ENCODE data around the gene PSG7. TPM values are rescaled to one million over a fixed set of nuclear protein-coding genes. Genes with fewer than 3 reads are reported as not detected.
"Not testable (repeated sequence)": the region's sequence is repeated elsewhere in the genome, so short reads cannot be mapped to it uniquely, and the experiment has no call there.

Gene PSG7
- total and polyA plus RNA-seq, 2 of the 13 experiments (the other 11 are each of a cell fraction or from before 2014, with no cell fraction given) = not detected

DNA sequence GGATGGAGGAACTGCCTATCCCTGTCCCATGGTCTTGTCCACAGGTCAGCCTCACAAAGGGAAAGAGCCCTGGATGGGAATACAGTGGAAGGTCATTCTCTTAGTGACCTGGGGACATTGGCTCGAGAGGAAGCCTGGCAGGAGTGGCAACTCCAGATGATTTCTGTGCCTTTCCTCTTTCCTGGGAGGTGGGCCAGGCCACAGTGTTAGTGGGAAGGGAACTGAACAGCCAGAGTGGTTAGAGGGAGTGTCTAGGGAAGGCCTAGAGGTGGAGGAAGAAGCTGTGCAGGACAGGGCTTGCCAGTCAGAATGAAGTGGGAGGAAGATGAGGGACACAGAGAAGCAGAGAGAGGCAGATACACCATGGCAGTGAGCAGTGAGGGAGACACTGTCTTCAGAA, 61.1 kb downstream of the PSG7 start:
- H3K9me3 ChIP-seq (ENCODE audit: low read length) = not testable (repeated sequence)

DNA sequence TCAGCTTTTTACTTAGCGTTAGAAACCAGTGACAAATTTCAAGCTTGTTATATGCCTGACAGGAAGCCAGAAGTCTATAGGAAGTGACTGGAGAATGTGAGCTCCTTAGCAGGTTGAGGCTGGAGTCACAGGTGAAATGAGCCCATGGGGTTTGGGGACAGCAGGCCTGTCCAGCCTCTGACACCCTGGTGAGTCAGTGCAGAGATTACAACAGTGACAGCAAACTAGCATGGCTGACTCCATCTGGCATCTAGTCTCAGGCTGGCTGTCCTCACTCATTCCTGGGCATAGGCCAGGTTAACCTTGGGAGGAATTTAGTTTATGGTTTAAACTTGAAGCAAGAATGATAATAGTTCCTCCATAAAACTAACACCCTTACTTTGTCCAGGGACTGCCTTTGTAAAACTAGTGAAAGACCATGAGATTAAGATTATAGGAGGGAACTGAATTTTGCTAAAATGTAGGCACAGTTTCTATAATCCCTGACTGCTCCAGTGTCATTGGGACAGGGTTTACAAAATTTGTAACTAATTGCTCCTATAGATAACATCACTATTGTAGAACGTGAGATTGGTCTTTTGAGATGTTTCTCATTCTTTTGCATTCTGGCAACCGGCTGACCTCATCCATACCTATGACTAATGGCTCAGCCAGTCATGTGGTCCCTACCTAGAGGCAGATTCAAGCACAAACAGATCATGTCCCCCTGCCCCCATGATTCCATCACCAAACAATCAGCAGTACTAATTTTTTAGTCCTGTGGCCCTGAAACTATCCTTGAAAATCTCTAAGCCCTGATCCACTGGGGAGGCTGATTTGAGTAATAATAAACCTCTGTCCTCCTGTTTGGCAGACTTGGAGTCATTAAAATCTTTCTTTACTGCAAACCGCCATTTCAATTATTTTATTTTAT, 61.9 kb downstream of the PSG7 start:
- H3K79me2 ChIP-seq (ENCODE audit: insufficient read depth, low read length); intact Hi-C loops (cut with micrococcal nuclease; ENCODE audit: unreplicated experiment); H3K4me3 ChIP-seq (replicated peaks in 1 of 3; ENCODE audit: insufficient read depth in 1 of 3, low read depth in 2 of 3, low read length in 3 of 3); BruUV-seq (replicated peaks); ATAC-seq; H3K27ac ChIP-seq (ENCODE audit: extremely low read length, insufficient read depth, low read length); in situ Hi-C loops (cut with HindIII; ENCODE audit: extremely low pct_ligation_motif_present, low pct_unique_long_range_greater_than_20kb); FAIRE-seq; H2AFZ ChIP-seq (ENCODE audit: low read length); H3K36me3 ChIP-seq (replicated peaks in 1 of 2; ENCODE audit: control insufficient read depth in 1 of 2, insufficient read depth in 2 of 2, low read length in 2 of 2); POLR2A ChIA-PET; DNase-seq (ENCODE audit: low spot score); CTCF ChIA-PET (ENCODE audit: low intra/inter-chr PET ratio, low total read pairs); H3K9ac ChIP-seq (ENCODE audit: insufficient read depth, low read depth, low read length); H3K4me1 ChIP-seq (ENCODE audit: insufficient read depth, low read length); H3K9me3 ChIP-seq (ENCODE audit: low read length); H3K27me3 ChIP-seq (ENCODE audit: control insufficient read depth in 1 of 2, insufficient read depth in 2 of 2, low read length in 2 of 2); H3K4me2 ChIP-seq (ENCODE audit: low read depth, low read length); H4K20me1 ChIP-seq (ENCODE audit: insufficient read depth, low read length): not testable (repeated sequence)
- under 1% methylated on average over 4 of the region's 4 CpGs for WGBS (ENCODE audit: low lambda C conversion rate)

More for the DNA sequence above, 61.1 kb downstream of the PSG7 start:
- H3K27ac ChIP-seq (ENCODE audit: extremely low read length, insufficient read depth, low read length); in situ Hi-C loops (cut with HindIII; ENCODE audit: extremely low pct_ligation_motif_present, low pct_unique_long_range_greater_than_20kb); FAIRE-seq; H3K36me3 ChIP-seq (replicated peaks in 1 of 2; ENCODE audit: control insufficient read depth in 1 of 2, insufficient read depth in 2 of 2, low read length in 2 of 2); H3K4me1 ChIP-seq (ENCODE audit: insufficient read depth, low read length); H3K79me2 ChIP-seq (ENCODE audit: insufficient read depth, low read length); H3K4me2 ChIP-seq (ENCODE audit: low read depth, low read length); BruUV-seq (replicated peaks); H2AFZ ChIP-seq (ENCODE audit: low read length); H4K20me1 ChIP-seq (ENCODE audit: insufficient read depth, low read length); H3K4me3 ChIP-seq (replicated peaks in 1 of 3; ENCODE audit: insufficient read depth in 1 of 3, low read depth in 2 of 3, low read length in 3 of 3); ATAC-seq; intact Hi-C loops (cut with micrococcal nuclease; ENCODE audit: unreplicated experiment); DNase-seq (ENCODE audit: low spot score); POLR2A ChIA-PET; H3K9ac ChIP-seq (ENCODE audit: insufficient read depth, low read depth, low read length); CTCF ChIA-PET (ENCODE audit: low intra/inter-chr PET ratio, low total read pairs); H3K27me3 ChIP-seq (ENCODE audit: control insufficient read depth in 1 of 2, insufficient read depth in 2 of 2, low read length in 2 of 2): not testable (repeated sequence)
- WGBS (ENCODE audit: low lambda C conversion rate) = 0% methylated on average over 1 of the region's 1 CpG

DNA sequence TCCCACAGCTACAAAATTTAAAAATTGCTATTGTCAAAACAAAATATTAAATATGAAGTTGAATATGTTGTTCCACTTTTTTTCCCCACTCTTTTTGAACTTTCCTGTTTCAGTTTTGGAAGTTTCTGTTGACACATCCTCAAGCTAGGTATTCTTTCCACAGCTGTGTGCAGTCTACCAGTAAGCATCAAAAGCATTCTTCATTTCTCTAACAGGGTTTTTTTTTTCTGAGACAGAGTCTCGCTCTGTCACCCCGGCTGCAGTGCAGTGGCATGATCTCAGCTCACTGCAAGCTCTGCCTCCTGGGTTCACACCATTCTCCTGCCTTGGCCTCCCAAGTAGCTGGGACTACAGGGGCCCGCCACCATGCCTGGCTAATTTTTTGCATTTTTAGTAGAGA, 62.9 kb downstream of the PSG7 start:
- CTCF ChIA-PET (ENCODE audit: low intra/inter-chr PET ratio, low total read pairs); H3K4me1 ChIP-seq (ENCODE audit: insufficient read depth, low read length); ATAC-seq; intact Hi-C loops (cut with micrococcal nuclease; ENCODE audit: unreplicated experiment); BruUV-seq (replicated peaks); H3K27ac ChIP-seq (ENCODE audit: extremely low read length, insufficient read depth, low read length); H4K20me1 ChIP-seq (ENCODE audit: insufficient read depth, low read length); H3K4me2 ChIP-seq (ENCODE audit: low read depth, low read length); H3K9ac ChIP-seq (ENCODE audit: insufficient read depth, low read depth, low read length); H2AFZ ChIP-seq (ENCODE audit: low read length); H3K4me3 ChIP-seq (replicated peaks in 1 of 3; ENCODE audit: insufficient read depth in 1 of 3, low read depth in 2 of 3, low read length in 3 of 3); FAIRE-seq; H3K36me3 ChIP-seq (replicated peaks in 1 of 2; ENCODE audit: control insufficient read depth in 1 of 2, insufficient read depth in 2 of 2, low read length in 2 of 2); H3K27me3 ChIP-seq (ENCODE audit: control insufficient read depth in 1 of 2, insufficient read depth in 2 of 2, low read length in 2 of 2); in situ Hi-C loops (cut with HindIII; ENCODE audit: extremely low pct_ligation_motif_present, low pct_unique_long_range_greater_than_20kb); POLR2A ChIA-PET; H3K79me2 ChIP-seq (ENCODE audit: insufficient read depth, low read length); DNase-seq (ENCODE audit: low spot score); H3K9me3 ChIP-seq (ENCODE audit: low read length): not testable (repeated sequence)
- WGBS (ENCODE audit: low lambda C conversion rate) = 27% methylated on average over 3 of the region's 3 CpGs

Other genes with a start within 250 kb of the PSG7 start
- gene PSG3, start 196.7 kb downstream of the PSG7 start, total RNA-seq (2016; rRNA removed; fragmentation: Illumina TruSeq; extraction: Trizol) = not detected in 2 replicates
- 0.07 TPM in 1 of 2 replicates, not detected in the other for gene PSG3, start 196.7 kb downstream of the PSG7 start, polyA plus RNA-seq (2011; rRNA removed)
- not detected in 2 replicates for gene PSG8, start 171.5 kb downstream of the PSG7 start, total RNA-seq (2016; rRNA removed; fragmentation: Illumina TruSeq; extraction: Trizol)
- gene PSG8, start 171.5 kb downstream of the PSG7 start, polyA plus RNA-seq (2011; rRNA removed) = not detected in 2 replicates
- not detected in 2 replicates for gene PSG1, start 57.5 kb downstream of the PSG7 start, total RNA-seq (2016; rRNA removed; fragmentation: Illumina TruSeq; extraction: Trizol)
- gene PSG1, start 57.5 kb downstream of the PSG7 start, polyA plus RNA-seq (2011; rRNA removed) = not detected in 2 replicates
- gene PSG6, start 19.3 kb downstream of the PSG7 start, total RNA-seq (2016; rRNA removed; fragmentation: Illumina TruSeq; extraction: Trizol) = not detected in 2 replicates
- gene PSG6, start 19.3 kb downstream of the PSG7 start, polyA plus RNA-seq (2011; rRNA removed) = not detected in 2 replicates
- not detected in 2 replicates for gene PSG11, start 89.3 kb upstream of the PSG7 start, total RNA-seq (2016; rRNA removed; fragmentation: Illumina TruSeq; extraction: Trizol)
- not detected in 2 replicates for gene PSG11, start 89.3 kb upstream of the PSG7 start, polyA plus RNA-seq (2011; rRNA removed)
- not detected in 2 replicates for gene PSG2, start 145.5 kb upstream of the PSG7 start, total RNA-seq (2016; rRNA removed; fragmentation: Illumina TruSeq; extraction: Trizol)
- not detected in 2 replicates for gene PSG2, start 145.5 kb upstream of the PSG7 start, polyA plus RNA-seq (2011; rRNA removed)
- not detected in 2 replicates for gene PSG5, start 249.3 kb upstream of the PSG7 start, total RNA-seq (2016; rRNA removed; fragmentation: Illumina TruSeq; extraction: Trizol)
- gene PSG5, start 249.3 kb upstream of the PSG7 start, polyA plus RNA-seq (2011; rRNA removed) = not detected in 2 replicates

Data from HepG2 (cell line).